HG02852 (cell line): Measurements from ENCODE around the gene SMIM36.
"Not testable (repeated sequence)": the region's sequence is repeated elsewhere in the genome, so short reads cannot be mapped to it uniquely, and the experiment has no call there.

Experiments
- ATAC-seq: cut with Tn5 transposase; IDR thresholded peaks from one replicate; pipeline ENCODE4 v1.9.1; 2021; ENCODE audit warnings: mild to moderate bottlenecking, moderate library complexity; ENCODE audit not compliant: unreplicated experiment

The SMIM36 gene

DNA sequence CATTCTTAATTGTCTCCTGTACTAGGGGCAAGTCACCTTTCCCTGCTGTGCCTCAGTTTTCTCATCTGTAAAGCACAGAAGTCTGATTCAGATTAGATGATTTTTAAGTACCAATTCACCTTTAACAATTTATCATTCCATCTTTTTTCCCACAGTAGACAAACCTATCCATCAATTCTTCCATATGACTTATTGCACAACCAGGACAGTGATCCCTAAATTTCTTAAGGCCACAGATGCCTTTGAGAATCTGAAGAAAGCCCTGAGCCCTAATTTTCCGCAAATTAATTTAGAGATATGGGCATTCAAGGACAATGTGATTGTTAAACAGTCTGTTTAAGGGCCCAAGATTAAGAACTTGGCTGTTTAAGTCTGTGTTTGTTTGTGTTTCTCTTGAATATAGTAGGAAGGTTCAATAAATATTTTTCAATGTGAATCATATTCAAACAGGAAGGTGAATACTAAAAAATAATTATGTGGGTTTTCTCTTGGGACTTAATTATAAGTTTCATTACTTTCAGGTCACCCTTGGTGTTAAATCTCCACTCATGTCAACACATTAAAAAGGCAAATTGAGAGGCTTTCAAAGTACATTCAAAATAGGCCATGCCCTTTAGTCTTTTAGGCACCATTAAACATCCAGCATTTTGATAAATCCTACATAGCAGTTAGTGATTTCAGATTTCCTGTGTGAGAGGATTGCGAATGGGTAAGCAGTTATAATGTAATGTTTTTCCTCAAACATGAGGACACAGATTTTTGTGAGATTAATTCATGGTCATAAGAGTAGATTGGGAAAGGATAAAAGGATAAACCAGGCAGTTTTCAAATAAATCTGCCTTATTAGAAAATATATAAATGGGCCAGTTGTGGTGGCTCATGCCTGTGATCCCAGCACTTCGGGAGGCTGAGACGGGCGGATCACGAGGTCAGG, 54.7 kb downstream of the SMIM36 start:
- ATAC-seq = no peak

GRCh38 chr17:55454906-55455474, 56.3 kb downstream of the SMIM36 start:
- no peak for ATAC-seq

- no peak for ATAC-seq
These were observed 57.3 kb downstream of the SMIM36 start for GRCh38 chr17:55453839-55454557.

DNA sequence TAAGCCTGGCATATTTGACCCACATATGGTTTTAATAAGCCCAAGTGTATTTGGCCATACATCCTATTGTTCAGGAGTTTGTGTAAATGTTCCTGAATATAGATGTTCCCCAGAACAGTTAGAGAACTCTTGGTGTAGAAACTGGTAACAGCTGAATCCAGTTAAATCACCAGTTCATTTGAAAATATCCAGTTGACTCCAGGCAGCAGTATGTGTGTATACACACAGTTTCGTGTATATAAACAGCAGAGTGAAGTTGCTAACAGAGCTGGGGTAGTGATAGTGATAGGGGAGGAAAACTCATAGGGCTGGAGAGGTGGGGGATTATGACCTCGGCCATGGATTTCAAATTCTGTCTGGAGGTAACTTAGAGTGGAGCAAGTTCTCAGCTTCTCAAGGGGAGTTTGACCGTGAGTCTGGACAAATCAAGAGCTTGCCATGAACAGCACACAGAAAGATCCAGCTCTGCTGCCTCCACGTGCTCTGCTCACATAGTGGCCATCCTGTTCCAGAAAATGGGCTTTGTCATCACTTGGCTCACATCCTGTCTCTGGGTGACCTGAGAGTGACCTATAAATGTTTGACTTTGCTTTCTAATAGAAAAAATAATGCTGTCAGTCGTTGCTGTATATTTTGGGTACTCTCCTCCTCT, 59.0 kb downstream of the SMIM36 start:
- ATAC-seq = no peak

DNA sequence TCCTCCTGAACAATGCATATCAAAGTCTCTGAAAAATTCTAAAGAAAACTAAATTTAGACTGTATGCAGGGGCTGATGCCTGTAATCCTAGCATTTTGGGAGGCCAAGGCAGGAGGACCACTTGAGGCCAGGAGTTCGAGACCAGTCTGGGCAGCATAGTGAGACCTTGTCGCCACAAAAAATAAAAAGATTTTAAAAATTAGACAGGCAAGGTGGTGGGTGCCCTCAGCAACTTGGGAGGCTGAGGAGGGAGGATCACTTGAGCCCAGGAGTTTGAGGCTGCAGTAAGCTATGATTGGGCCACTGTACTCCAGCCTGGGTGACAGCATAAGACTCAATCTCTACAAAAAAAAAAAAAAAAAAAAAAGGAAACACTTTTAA, 59.5 kb downstream of the SMIM36 start:
- no peak for ATAC-seq

- ATAC-seq = no peak
These were observed 60.0 kb downstream of the SMIM36 start for GRCh38 chr17:55451203-55451641.

GRCh38 chr17:55450232-55450825, 60.9 kb downstream of the SMIM36 start:
- ATAC-seq = no peak

DNA sequence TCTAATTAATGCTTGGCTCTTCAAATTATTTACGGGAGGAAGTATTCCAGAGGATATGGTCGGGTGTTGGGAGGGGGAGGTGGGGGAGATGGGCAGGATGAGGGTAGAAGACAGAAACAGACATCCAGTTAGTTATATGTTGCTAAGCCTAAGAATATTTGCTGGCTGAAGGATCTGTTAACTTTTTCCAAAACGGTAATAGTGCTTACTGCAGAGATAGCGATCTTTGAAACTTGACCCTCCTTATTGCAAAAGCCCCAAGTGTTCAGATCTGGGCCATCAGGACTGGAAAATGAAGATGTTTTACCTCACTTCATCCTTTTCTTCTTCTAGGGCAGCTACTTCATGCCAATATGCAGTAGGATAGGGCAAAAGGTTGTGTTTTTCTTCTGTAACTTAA, 62.6 kb downstream of the SMIM36 start:
- ATAC-seq = no peak

DNA sequence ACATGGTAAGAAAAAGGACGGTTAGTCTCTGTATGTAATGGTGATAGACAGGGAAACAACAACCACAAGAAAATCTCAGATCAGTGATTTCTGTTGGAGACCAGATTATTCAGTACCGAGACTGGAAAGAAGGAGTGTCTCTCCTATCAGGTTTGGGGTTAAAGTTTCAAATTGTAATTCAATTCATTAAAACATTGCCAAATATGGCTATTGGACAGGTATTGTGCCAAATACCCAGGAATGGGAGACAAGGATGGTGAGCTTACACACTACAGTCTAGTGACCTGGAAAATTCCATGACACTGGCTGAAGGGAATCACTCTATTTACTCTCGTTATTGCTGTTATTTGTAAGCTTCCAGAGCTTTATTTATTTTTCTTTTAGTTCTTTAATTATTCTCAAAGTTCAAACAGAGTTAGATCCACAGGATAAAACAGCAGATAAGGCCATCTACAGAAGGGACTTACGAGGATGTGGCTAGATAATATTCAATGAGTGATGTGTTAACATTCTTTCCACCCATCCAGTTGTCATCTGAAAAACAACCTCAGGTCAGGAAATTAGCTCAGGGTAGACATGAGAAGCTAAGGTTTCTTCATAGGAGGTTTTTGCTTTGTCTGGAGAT, 64.6 kb downstream of the SMIM36 start:
- no peak for ATAC-seq

- ATAC-seq = not testable (repeated sequence)
These were observed 65.2 kb downstream of the SMIM36 start for GRCh38 chr17:55446004-55446403.

DNA sequence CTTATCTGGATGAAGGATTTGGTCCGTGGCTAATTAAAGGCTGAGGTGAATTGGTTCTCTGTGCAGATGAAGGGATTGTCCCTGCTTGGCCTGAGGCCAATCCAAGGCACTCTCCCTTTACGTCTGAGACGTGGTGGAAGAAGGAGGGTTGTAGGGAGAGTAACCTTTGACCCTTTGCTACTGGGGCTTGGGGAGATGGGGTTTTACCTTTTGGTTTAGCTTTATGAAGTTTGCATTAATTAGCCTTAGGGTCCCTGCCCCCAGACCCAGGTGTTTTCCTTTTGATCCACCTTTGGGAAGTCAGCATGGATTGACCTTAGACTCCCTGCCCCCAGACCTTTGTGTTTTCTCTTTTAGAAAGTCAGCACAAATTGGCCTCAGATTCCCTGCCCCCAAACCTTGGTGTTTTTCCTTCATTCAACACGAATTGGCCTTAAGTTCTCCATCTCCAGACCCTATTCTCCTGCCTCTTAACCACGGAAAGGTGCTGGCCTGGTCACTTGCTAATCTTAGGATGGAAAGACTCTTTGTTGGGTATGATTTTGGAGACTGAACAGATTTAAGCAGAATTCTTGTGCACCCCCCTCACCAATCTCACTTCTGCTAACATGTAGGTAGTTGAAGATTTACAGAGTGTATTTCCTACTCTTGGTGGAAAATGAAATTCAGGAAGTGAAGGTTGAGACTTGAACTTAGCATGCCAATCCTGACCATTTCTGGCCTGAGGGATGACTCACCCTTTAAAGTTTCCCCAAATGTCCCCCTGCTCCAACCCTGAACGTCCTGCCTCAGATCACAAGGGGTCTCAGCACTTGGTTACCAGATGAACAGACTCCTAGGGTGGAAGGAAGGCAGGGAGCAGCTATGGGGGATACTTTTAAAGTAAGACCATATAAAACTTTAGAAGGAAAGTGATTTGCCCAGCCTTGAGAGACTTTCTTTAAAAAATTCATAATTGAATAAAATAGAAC, 66.5 kb downstream of the SMIM36 start:
- peak; percentile 71 for ATAC-seq

DNA sequence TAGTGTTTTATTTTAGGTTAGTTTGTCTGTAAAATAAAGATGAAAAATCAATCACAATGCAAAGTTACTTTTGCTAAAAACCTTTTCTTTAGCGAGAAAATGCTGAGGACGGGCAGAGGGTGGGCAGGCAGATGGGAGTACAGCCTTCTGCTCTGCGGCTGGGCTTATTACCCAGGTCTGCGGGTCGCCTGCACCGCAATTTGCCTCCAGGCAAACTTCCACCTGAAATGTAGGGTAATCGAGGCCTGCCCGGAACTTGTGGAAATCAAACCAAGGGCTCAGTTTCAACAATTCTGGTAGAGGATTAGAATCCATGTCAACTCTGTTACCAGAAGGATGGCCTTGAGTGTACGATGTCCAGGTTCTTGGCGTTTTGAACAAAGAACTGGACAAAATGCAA, 67.3 kb downstream of the SMIM36 start:
- ATAC-seq = no peak

DNA sequence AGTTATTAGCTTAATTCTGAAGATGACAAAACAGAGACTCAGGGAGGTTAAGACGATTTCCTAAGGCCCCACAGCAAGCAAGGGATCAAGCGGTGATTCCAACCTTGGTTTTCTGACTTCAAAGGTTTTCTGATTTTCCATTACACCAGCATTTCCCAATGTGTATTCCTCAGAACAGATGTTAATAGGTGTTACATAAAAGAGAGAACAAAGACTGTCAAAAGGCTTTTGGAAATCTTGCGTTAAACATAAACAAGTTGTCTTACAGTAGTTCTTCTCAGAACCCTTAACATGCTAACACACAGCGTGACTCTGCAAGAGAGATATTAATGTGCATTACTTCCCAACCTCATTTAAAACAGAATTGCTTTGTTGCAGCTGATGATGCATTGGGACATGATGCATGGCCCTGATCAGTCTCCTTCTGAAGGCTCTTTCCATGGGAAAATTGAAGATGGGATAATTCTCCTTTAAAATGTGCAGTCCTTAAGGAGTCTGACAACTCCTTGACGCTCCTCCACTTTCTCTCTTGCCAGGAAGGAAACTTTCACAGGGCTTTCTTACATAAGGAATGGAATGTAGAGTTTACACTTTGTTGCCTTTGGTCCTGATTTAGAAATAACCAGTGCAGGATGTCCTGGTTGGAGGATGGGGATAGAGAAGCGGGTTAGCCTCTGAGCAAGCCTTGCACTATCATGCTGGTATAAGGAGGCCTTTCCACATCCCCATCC, 68.1 kb downstream of the SMIM36 start:
- ATAC-seq = no peak

GRCh38 chr17:55442462-55442861, 68.8 kb downstream of the SMIM36 start:
- no peak for ATAC-seq

DNA sequence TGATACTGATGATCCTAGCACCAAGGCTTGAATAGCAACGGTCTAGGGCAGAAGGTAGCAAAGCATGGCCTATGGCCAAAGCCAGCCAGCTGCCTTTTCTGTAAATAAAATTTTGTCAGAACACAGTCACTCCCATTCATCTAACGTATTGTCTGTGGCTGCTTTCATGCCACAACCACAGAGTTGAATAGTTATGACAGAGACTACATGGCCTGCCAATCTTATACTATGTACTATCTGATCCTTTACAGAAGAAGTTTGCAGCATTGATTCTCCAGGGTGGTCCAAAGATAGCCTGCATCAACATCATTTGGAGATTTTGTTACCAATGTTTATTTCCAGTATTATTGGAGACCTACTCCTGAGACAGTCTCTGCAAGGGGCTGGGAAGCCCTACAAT, 69.7 kb downstream of the SMIM36 start:
- no peak for ATAC-seq

- no peak for ATAC-seq
These were observed 70.9 kb downstream of the SMIM36 start for GRCh38 chr17:55440391-55440790.

DNA sequence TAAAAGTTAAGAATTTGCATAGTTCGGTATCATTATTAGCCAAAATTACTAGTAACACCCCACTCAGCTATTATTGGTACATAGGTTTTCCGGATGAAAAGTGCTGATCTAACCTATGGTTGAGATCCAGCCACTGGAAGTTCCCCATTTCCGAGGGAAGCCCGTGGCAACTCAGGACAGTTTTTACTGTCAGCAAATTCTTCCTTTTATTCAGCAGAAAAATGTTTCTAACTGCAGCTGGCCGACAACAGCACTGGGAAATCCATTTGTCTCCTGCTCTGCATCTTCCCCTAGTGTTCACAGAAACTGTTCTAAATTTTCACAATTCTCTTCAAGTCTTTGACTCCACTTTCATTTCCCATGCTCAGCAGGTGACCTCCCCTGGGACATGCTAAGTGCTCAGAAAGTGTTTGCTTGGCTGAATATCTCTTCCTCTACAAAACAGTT, 74.1 kb downstream of the SMIM36 start:
- peak; percentile 68 for ATAC-seq
